NCI-H187 treated with DMSO at 0.1 percent for 48 hours (cell line): Measurements from ENCODE around the gene HYI.
"Not testable (repeated sequence)": the region's sequence is repeated elsewhere in the genome, so short reads cannot be mapped to it uniquely, and the experiment has no call there.

Experiments
- DNase-seq: peaks from one replicate; lab custom pipeline; 2025; lab: John Stamatoyannopoulos, UW

Gene HYI

DNA sequence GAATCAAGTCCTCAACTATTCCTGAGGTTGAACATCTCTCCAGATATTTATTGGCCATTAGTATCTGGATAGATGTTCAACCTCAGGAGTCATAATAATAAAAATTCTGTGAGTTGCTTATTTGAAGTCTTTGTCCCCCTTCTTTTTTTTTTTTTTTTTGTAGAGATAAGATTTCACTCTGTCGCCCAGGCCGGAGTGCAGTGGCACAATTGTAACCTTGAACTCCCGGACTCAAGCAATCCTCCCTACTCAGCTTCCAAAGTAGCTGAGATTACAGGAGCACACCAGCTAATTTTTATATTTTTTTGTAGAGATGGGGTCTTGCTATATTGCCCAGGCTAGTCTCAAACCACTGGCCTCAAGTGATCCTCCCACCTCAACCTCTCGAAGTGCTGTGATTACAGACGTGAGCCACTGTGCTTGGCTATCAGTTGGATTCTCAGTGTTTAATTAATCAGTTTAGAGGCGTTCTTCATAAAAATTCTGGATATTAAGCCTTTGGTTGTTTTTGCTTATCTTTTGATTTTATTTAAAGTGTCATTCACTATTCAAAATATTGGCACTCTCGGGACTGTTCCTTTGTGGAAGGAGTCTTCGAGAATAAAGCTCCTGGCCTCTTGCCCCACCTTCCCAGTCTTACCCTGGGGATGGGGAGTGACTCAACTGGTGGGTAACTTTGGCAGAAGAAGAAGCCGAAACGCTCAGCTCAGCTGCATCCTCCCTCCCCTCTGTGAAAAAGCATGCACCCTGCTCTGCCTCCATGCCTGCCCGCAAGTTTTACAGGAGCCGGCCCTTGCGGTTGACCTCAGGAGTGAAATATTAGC lies 11.2 kb upstream of the HYI start:
- no peak for DNase-seq

DNA sequence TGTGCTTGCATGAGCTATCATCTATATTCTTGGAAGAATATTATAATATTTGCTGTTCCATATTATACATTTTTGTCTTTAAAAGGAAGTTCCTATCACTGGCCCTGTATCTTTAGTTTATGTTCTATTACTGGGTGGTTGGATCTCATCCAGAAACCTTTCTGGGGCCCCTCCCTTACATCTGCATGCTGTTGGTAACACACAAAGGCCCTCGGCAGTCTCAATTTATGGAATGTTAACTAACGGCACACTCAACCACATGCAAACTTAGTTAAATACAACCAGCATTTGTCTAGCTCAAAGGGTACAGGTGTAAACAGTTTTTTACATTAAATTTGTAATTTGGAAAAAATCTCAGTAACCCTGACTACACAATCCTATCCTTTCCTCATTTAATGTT lies 9.7 kb upstream of the HYI start:
- no peak for DNase-seq

DNA sequence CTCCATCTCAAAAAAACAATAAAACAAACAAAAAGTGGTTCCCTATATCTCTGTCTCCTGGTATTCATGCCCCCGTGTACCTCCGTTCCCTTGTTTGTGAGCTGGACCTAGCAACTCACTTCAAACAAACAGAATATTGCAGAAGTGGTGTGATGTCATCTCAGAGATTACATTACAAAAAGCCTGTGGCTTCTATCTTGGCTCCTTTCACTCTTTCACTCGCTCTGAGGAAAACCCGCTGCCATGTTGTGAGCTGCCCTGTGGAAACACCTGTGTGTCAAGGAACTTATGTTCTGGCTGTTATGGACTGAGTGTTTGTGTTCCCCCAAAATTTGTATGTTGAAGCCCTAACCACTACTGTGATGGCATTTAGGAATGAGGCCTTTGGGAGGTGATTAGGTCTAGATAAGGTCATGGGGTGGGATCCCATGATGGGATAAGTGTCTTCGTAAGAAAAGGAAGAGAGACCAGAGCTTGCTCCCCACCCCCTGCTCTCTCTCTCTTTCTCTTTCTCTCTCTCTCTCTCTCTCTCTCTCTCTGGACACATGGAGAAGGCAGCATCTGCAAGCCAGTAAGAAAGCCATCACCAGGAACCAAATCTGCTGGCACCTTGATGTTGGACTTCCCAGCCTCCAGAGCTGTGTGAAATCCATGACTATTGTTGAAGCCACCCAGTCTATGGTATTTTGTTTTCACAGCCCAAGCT lies 7.4 kb upstream of the HYI start:
- DNase-seq = no peak

DNA sequence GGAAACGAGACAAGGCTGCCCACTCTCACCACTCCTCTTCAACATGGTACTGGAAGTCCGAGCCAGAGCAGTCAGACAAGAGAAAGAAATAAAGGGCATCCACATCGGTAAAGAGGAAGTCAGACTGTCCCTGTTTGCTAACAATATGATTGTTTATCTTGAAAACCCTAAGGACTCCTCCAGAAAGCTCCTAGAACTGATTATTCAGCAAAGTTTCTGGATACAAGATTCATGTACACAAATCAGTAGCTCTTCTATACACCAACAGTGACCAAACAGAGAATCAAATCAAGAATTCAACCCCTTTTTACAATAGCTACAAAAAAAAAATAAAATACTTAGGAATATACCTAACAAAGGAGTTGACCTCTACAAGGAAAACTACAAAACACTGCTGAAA lies 4.6 kb upstream of the HYI start:
- DNase-seq = not testable (repeated sequence)

DNA sequence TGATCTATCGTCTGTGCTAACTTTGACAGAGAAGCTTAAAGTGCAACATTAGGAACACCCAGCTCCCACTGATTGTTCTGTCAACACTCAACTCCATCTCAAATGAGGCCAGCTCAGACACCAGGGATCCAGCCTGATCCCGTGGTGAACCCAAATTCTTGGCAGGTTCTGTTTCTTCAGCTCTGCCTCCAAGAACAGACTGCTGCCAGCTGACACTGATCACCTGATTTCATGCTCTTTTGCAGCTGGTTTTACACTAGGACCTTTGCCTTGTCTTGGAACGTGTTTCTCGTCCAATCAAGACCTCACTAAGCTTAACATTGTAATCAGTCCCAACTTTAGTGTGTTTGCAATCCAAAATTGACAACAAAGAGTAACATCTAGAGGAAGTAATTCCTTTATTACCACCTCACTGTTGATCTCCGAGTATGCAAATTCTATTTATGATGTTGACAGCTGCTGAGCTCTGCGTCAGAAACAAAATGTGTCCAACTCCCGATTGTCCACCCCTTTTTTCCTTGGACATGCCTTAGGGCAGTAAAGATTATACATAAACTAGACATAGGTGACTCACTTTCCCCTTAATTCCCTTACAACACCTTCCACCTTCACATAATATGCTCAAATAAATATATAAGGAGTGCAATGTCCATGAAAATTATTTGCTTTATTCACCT lies 1.6 kb upstream of the HYI start:
- no peak for DNase-seq

- peak; percentile 64 for DNase-seq
Observed at GRCh38 chr1:43454270-43455011, 710 bp upstream of the HYI start.

GRCh38 chr1:43452789-43453441 lies 816 bp downstream of the HYI start:
- DNase-seq = no peak

- no peak for DNase-seq
Observed at GRCh38 chr1:43451701-43452532, 1.8 kb downstream of the HYI start.

DNA sequence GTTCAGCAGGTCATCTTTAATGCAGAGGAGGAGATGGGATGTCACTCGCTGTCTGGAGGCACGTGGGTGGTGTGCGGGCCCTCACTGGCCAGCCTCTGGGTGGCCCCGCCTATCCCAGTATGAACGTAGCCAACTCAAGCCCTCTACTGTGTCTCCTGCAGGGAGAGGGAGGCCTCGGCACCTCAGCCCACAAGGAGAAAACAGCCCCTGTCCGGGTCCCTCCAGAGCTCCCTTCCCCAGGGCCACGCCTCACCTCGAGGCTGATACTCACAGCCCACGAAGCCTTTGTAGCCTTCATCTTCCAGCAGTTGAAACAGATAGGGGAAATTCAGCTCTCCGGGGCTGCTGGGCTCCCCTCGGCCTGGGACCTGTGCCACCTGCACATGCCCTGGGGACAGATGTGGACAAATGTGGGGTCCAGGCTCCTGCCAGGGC lies 2.6 kb downstream of the HYI start:
- no peak for DNase-seq

DNA sequence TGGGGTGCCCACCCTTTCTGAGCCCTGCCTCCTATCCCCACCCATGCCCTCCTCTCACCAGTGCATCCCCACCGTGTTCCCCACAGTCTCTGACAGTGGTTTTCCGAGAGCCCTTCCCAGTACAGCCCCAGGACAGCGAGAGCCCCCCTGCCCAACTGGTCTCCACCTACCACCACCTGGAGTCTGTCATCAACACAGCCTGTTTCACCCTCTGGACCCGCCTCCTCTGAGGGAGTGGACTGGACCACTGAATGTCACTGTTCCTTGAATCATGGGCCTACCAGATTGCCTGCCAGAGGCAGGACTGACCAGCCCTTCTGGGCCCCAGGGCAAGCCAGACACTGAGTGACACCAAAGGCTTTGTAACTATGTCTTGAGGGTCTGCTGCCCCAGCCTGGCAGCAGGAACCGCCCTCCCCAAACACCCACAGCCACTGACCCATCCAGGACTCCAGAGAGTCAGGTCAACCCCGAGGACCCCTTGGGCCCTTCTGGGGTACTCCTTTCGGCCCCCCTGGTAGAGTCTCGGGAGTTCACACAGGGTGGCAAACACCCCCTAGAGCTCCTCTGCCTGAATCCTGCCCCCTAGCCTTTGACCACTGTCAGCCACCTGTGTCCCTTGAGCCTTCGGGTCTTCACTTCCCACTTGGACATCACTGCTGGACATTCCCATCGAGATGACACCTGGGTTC lies 3.3 kb downstream of the HYI start:
- DNase-seq = no peak

DNA sequence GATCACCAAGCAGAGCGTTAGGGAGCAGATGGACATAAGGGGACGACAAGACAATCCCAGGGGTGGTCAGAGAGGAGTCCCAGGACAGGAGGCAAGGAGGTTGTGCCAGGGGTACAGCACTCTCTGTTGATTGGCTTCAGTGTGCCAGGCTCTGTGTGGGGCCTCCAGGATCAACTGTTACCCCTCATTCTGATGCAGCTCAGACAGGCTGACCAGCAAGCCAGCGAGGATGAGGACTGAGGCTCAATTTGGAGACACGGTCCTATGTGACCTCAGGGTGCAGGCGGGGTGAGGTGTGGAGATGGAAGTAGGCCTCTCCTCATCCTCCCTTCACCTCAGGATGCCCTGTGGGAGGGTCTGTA lies 4.0 kb downstream of the HYI start:
- DNase-seq = no peak

- DNase-seq = no peak
Observed at GRCh38 chr1:43448955-43449707, 4.6 kb downstream of the HYI start.

- DNase-seq = no peak
Observed at GRCh38 chr1:43447891-43448708, 5.6 kb downstream of the HYI start.

DNA sequence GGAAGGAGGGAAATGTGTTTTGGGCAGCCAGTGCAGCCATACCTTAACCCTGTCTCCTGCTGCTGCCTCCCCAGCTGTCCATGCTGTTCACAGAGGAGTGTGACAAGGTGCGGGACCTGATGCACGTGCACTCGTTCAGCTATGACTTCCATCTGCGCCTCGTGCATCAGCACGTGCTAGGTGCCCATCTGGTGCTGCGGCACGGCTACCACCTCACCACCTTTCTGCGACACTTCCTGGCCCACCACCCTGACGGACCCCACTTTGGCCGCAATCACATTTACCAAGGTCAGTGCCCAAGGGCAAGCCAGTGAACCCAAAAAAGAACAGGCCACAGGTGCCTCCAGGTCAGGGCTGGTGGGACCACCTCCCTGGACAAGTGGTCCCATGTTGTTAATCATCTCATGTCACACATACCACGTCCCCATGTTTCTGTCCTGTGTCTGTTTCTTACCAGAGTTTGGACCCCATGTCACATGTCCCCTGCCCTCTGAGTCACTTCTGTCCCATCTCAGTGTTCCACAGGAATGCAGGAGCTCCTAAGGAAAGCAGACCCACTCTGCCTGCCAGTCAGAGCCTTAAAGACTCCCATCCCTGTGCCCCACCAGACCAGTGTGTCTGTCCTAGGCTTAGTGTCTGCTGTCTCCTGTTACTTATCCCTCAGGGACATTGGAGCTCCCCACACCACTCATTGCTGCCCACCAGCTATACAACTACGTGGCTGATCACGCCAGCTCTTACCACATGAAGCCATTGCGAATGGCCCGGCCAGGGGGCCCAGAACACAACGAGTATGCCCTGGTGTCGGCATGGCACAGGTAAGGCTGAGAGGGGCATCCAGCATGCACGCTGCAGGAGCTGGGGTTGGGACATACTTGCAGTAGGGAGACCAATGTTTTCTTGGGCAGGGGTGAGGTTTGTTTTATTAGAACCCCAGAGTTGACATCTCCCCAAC lies 6.6 kb downstream of the HYI start:
- DNase-seq = no peak

GRCh38 chr1:43446388-43446740 lies 7.4 kb downstream of the HYI start:
- no peak for DNase-seq

GRCh38 chr1:43445606-43446387 lies 7.9 kb downstream of the HYI start:
- no peak for DNase-seq

- no peak for DNase-seq
Observed at GRCh38 chr1:43444836-43445235, 8.9 kb downstream of the HYI start.
